Measurements from ENCODE around the gene TCP1. TPM values are rescaled to one million over a fixed set of nuclear protein-coding genes. Genes with fewer than 3 reads are reported as not detected.
"Not testable (repeated sequence)": the region's sequence is repeated elsewhere in the genome, so short reads cannot be mapped to it uniquely, and the experiment has no call there.

Gene TCP1
- total RNA-seq, 2 experiments from 2014 or later = 239 to 320 TPM

- no peak overlapping the region for H3K27ac Mint-ChIP-seq
- no peak for DNase-seq
- H3K27me3 Mint-ChIP-seq = no peaks in the 10 kb centered on the region
- peaks cover 33% of the 10 kb centered on the region for H3K4me1 Mint-ChIP-seq
- H3K4me3 Mint-ChIP-seq = no peak overlapping the region
- CTCF ChIA-PET = interaction anchor here (1.1 kb wide), 1 partner anchor 31 kb away, joined by 4 read pairs; the partner anchor contains the start of gene TCP1
- peaks cover 47% of the 10 kb centered on the region for H3K36me3 Mint-ChIP-seq
- no peaks in the 10 kb centered on the region for H3K9me3 Mint-ChIP-seq (ENCODE audit: low read depth)
- no peak for ATAC-seq
These were observed 31.1 kb downstream of the TCP1 start for GRCh38 chr6:159758031-159759001.

GRCh38 chr6:159756508-159756907 is 32.9 kb downstream of the TCP1 start:
- Mint-ChIP-seq H3K4me3 (no peak overlapping the region), H3K4me1 (peaks cover 27% of the 10 kb centered on the region), H3K27ac (no peak overlapping the region), H3K9me3 (ENCODE audit: low read depth) (no peaks in the 10 kb centered on the region), H3K27me3 (no peaks in the 10 kb centered on the region), H3K36me3 (peaks cover 48% of the 10 kb centered on the region)
- ATAC-seq = no peak
- DNase-seq = no peak
- CTCF ChIA-PET = interaction anchor here (1.1 to 1.2 kb wide), 2 partner anchors 28 to 32 kb away, joined by 3 read pairs; no protein-coding TSS in a partner anchor

- CTCF ChIA-PET = interaction anchor here (1.2 kb wide), 1 partner anchor 27 kb away, joined by 3 read pairs; no protein-coding TSS in a partner anchor
These were observed 34.2 kb downstream of the TCP1 start for GRCh38 chr6:159754959-159755914.

GRCh38 chr6:159754401-159754800 is 35.0 kb downstream of the TCP1 start:
- peaks cover 11% of the 10 kb centered on the region for H3K4me1 Mint-ChIP-seq
- H3K27me3 Mint-ChIP-seq = no peaks in the 10 kb centered on the region
- no peak overlapping the region for H3K4me3 Mint-ChIP-seq
- no peak overlapping the region for H3K27ac Mint-ChIP-seq
- no peak for ATAC-seq
- CTCF ChIA-PET = no interaction called here
- peaks cover 51% of the 10 kb centered on the region for H3K36me3 Mint-ChIP-seq
- H3K9me3 Mint-ChIP-seq (ENCODE audit: low read depth) = no peaks in the 10 kb centered on the region
- DNase-seq = no peak

More at GRCh38 chr6:159754959-159755914, 34.2 kb downstream of the TCP1 start:
- Mint-ChIP-seq H3K4me1 (peaks cover 18% of the 10 kb centered on the region), H3K27me3 (no peaks in the 10 kb centered on the region), H3K9me3 (ENCODE audit: low read depth) (no peaks in the 10 kb centered on the region), H3K4me3 (no peak overlapping the region), H3K27ac (peak overlapping the region; percentile 18), H3K36me3 (peaks cover 48% of the 10 kb centered on the region)
- no peak for DNase-seq
- ATAC-seq = no peak

DNA sequence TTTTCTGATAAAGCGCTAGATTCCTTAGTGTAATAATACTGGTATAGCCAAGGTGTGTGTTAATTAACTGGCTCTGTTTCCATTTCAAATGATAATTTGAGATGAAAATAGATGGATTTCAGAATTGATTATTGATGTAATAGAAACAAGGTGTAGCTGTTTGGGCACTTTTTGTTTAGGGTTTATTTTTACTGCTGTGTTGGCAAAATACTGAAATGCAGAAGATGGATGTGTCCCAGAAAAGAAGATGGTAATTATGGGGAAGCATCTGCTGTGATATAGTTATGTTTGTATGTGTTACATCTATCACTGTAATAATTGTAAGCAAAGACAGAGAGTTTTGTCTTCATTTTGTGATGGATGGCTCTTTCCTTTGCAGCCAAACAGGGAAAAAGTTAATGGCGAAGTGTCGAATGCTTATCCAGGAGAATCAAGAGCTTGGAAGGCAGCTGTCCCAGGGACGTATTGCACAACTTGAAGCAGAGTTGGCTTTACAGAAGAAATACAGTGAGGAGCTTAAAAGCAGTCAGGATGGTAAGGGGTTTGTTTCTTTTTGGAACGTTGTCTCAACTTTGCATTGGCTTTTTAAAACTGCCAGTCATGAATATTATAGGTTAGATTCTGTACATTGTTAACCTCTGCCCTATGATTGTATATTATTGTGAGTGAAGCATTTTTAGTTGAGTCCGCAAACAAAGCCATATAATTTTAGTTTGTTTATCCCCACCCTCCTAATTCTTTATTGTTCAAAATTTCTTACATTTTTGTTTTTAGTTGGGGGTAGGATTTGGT is 36.1 kb downstream of the TCP1 start:
- H3K27me3 Mint-ChIP-seq = no peaks in the 10 kb centered on the region
- H3K27ac Mint-ChIP-seq = no peak overlapping the region
- no peaks in the 10 kb centered on the region for H3K9me3 Mint-ChIP-seq (ENCODE audit: low read depth)
- ATAC-seq (no peak), DNase-seq (no peak)
- no peak overlapping the region for H3K4me3 Mint-ChIP-seq
- peaks cover 7% of the 10 kb centered on the region for H3K4me1 Mint-ChIP-seq
- CTCF ChIA-PET = no interaction called here
- peaks cover 57% of the 10 kb centered on the region for H3K36me3 Mint-ChIP-seq

- H3K27ac Mint-ChIP-seq = no peak overlapping the region
- no peak for ATAC-seq
- no peak overlapping the region for H3K4me3 Mint-ChIP-seq
These were observed 38.0 kb downstream of the TCP1 start for GRCh38 chr6:159751448-159751847.

GRCh38 chr6:159748127-159748526 is 41.3 kb downstream of the TCP1 start:
- CTCF ChIA-PET; DNase-seq; H3K4me1 Mint-ChIP-seq; ATAC-seq; H3K9me3 Mint-ChIP-seq (ENCODE audit: low read depth); H3K4me3 Mint-ChIP-seq; H3K27me3 Mint-ChIP-seq; H3K27ac Mint-ChIP-seq: not testable (repeated sequence)
- peaks cover 63% of the 10 kb centered on the region for H3K36me3 Mint-ChIP-seq

More at GRCh38 chr6:159751448-159751847, 38.0 kb downstream of the TCP1 start:
- CTCF ChIA-PET = interaction anchor here (0.9 to 1.1 kb wide), 2 partner anchors 10 to 13 kb away, joined by 3 to 4 read pairs; partner anchors contain the start of gene ACAT2
- H3K9me3 Mint-ChIP-seq (ENCODE audit: low read depth) = no peaks in the 10 kb centered on the region
- H3K4me1 Mint-ChIP-seq = peaks cover 4% of the 10 kb centered on the region
- no peak for DNase-seq
- peaks cover 59% of the 10 kb centered on the region for H3K36me3 Mint-ChIP-seq
- H3K27me3 Mint-ChIP-seq = no peaks in the 10 kb centered on the region

DNA sequence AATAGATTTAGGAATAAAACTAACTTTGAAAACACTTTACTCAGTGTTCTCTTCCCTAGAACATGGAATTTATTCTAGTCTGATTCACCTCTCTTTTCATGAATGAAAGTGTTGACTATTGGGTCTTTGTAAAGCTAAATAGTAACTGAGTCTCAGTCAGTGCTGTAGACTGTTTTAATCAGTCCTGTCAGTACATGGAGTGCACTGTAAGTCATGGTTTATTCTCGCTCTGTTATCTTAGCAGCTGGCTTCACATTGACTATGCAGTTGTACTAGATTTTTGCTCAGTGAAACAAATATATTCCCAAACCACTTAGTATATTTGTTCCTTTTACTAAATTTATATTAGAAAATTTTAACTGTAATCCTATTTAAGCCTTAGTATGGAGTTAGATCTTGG is 42.6 kb downstream of the TCP1 start:
- no peak for ATAC-seq
- DNase-seq = no peak
- CTCF ChIA-PET = interaction anchor here (0.7 to 1.0 kb wide), 2 partner anchors 17 to 40 kb away, joined by 3 read pairs; no protein-coding TSS in a partner anchor
- Mint-ChIP-seq H3K9me3 (ENCODE audit: low read depth) (no peaks in the 10 kb centered on the region), H3K27ac (no peak overlapping the region), H3K36me3 (peaks cover 63% of the 10 kb centered on the region), H3K27me3 (no peaks in the 10 kb centered on the region), H3K4me3 (no peak overlapping the region), H3K4me1 (peaks cover 6% of the 10 kb centered on the region)

- no peak for DNase-seq
- Mint-ChIP-seq H3K9me3 (ENCODE audit: low read depth) (no peaks in the 10 kb centered on the region), H3K4me1 (peaks cover 12% of the 10 kb centered on the region), H3K4me3 (no peak overlapping the region), H3K27ac (no peak overlapping the region), H3K36me3 (peaks cover 70% of the 10 kb centered on the region), H3K27me3 (no peaks in the 10 kb centered on the region)
- no peak for ATAC-seq
- CTCF ChIA-PET = no interaction called here
These were observed 44.3 kb downstream of the TCP1 start for GRCh38 chr6:159745081-159745480.

- no peak for ATAC-seq
- CTCF ChIA-PET = no interaction called here
- Mint-ChIP-seq H3K27me3 (no peaks in the 10 kb centered on the region), H3K27ac (no peak overlapping the region), H3K4me3 (no peak overlapping the region), H3K9me3 (ENCODE audit: low read depth) (no peaks in the 10 kb centered on the region), H3K36me3 (peaks cover 56% of the 10 kb centered on the region), H3K4me1 (peaks cover 20% of the 10 kb centered on the region)
- DNase-seq = no peak
These were observed 47.2 kb downstream of the TCP1 start for GRCh38 chr6:159742165-159742564.

DNA sequence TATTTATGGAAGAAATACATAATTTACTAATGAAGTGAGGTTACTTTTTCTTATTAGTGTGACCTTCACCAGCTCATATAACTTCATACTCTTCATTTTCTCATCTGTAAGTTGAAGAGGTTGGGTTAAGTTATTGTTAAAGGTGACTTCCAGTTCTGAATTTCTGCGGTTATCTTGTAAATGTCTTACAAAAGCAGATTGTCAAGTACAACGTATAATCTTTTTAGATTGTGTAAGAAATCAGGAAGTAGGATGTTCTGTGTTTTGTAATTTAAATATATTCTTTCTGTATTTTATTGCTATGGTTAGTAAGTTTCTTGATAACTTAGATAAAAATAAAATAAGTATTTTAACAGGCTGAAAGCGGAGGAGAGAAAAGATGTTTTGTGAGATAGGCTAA is 50.1 kb downstream of the TCP1 start:
- H3K4me3 Mint-ChIP-seq = no peak overlapping the region
- DNase-seq (no peak), ATAC-seq (no peak)
- H3K27ac Mint-ChIP-seq = no peak overlapping the region
- peaks cover 26% of the 10 kb centered on the region for H3K4me1 Mint-ChIP-seq
- peaks cover 38% of the 10 kb centered on the region for H3K36me3 Mint-ChIP-seq
- H3K9me3 Mint-ChIP-seq (ENCODE audit: low read depth) = no peaks in the 10 kb centered on the region
- H3K27me3 Mint-ChIP-seq = no peaks in the 10 kb centered on the region
- CTCF ChIA-PET = interaction anchor here (1.2 to 1.5 kb wide), 3 partner anchors 10 to 21 kb away, joined by 3 to 6 read pairs (median 3); no protein-coding TSS in a partner anchor

GRCh38 chr6:159736908-159737307 is 52.5 kb downstream of the TCP1 start:
- DNase-seq = no peak
- Mint-ChIP-seq H3K27me3 (no peaks in the 10 kb centered on the region), H3K4me1 (peaks cover 36% of the 10 kb centered on the region), H3K9me3 (ENCODE audit: low read depth) (no peaks in the 10 kb centered on the region), H3K36me3 (peaks cover 32% of the 10 kb centered on the region), H3K4me3 (no peak overlapping the region), H3K27ac (no peak overlapping the region)
- CTCF ChIA-PET = interaction anchor here (1.2 to 1.5 kb wide), 2 partner anchors 23 to 46 kb away, joined by 3 read pairs; no protein-coding TSS in a partner anchor
- no peak for ATAC-seq

All from activated CD8-positive, alpha-beta memory T cell treated with anti-CD3 and anti-CD28 coated beads, Interleukin-2, amount 10 ng/mL, durations not matched to agents 7 days and 5 days (primary cell).